ENCODE results near the gene RNU6-1.

DNA sequence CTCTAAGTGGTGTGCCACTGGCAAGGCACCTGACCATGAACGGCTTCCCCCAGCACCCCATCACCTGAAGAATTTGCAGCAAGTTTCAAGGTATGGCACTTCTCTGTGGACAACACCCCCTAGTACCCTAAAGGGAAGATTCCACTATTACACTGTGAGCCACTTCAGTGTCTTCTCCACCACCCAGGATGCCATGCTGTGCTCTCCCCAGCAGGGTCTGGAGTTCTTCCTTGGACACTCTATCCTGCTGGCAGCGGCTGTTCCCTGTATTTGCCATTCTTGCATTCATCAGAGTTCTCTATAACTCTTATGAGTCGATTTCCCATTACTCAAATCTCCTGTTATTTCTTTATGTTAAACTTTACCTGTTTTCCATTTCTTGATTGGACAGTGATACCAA, 33.9 kb upstream of the RNU6-1 start:
- TF ChIP-seq POLR2A (IDR thresholded peaks at IDR 0.05; ENCODE audit: low read length): no peak
- TF ChIP-seq GATA1 (IDR thresholded peaks at IDR 0.05; ENCODE audit: low read depth, low read length): no peak
